ENCODE results near the gene ANGPTL5. TPM values are rescaled to one million over a fixed set of nuclear protein-coding genes. Genes with fewer than 3 reads are reported as not detected.

Gene ANGPTL5
- total and polyA plus RNA-seq, 12 donors = 0.09 to 1.3 (median 0.54) TPM

DNA sequence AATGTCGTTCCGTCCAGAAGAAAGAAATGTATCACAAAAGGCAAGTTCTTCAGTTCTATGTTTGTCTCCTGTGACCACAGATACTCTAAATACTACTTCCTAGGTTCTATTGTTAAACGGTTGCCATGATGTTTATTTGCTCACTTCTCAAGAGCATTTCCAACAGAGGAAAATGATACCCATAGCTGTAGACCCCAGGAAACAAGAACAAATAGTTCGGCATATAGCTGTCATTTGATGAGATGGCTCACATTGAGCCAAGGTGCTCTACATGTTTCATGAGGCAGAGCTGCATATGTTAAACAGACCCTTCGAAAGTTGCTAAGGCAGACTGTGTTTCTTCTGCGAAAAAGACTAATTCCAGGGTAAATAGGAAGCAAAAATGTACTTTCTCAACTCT is 15.4 kb upstream of the ANGPTL5 start:
- ATAC-seq (no peak), DNase-seq (no peak)
- no peak overlapping the region for H3K27ac ChIP-seq
- H3K9me3 ChIP-seq = peaks cover 0 to 20% (median 0%) of the 10 kb centered on the region in 11 donors
- intact Hi-C loops (cut with DNase I) = no loop called here
- WGBS, 2 donors = 79 to 91% methylated on average over 6 of the region's 6 CpGs
- H3K4me1 ChIP-seq = no peaks in the 10 kb centered on the region
- no peak overlapping the region for H3K4me3 ChIP-seq
- H3K36me3 ChIP-seq = peaks cover 0 to 11% (median 0%) of the 10 kb centered on the region in 9 donors
- H3K27me3 ChIP-seq = no peaks in the 10 kb centered on the region
- TF ChIP-seq, protein P1, sequence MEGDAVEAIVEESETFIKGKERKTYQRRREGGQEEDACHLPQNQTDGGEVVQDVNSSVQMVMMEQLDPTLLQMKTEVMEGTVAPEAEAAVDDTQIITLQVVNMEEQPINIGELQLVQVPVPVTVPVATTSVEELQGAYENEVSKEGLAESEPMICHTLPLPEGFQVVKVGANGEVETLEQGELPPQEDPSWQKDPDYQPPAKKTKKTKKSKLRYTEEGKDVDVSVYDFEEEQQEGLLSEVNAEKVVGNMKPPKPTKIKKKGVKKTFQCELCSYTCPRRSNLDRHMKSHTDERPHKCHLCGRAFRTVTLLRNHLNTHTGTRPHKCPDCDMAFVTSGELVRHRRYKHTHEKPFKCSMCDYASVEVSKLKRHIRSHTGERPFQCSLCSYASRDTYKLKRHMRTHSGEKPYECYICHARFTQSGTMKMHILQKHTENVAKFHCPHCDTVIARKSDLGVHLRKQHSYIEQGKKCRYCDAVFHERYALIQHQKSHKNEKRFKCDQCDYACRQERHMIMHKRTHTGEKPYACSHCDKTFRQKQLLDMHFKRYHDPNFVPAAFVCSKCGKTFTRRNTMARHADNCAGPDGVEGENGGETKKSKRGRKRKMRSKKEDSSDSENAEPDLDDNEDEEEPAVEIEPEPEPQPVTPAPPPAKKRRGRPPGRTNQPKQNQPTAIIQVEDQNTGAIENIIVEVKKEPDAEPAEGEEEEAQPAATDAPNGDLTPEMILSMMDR (IDR thresholded peaks at IDR 0.05) = no peak

DNA sequence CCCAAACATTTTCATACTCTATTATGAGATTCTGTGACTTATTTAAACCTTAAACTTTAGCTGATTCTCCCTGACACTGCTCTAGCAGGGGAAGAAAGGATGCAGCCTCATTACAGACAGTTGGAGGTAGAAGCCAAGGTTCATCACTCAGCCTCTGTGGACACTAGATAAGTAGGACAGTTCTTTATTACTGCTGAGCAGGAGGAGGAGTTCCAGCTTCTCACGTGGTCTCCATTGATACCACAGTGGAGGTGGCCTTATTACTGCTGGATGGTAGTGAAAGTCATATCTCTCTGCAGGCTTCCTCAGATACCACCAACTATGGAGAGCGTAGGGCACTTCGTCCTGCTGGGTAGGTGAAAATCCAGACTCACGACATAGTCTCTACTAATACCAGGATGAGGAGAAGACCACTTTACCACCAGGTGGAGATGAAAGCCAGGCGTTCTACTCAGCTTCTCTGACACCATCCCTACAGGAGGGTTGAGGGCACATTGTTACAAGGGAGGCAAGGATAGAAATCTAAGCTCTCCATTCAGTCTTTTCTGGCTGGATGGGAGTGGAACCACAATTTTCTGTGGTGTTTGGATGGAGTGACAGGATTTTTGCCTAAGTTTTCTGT is 13.1 kb upstream of the ANGPTL5 start:
- H3K36me3 ChIP-seq = peaks cover 0 to 11% (median 0%) of the 10 kb centered on the region in 9 donors
- no peak for DNase-seq
- TF ChIP-seq, protein P1 (IDR thresholded peaks at IDR 0.05) = no peak
- 81 to 82% methylated on average over 5 of the region's 5 CpGs for WGBS, 2 donors
- H3K4me1 ChIP-seq = no peaks in the 10 kb centered on the region
- H3K27ac ChIP-seq = no peak overlapping the region
- H3K9me3 ChIP-seq = peaks cover 0 to 20% (median 0%) of the 10 kb centered on the region in 11 donors
- H3K27me3 ChIP-seq = no peaks in the 10 kb centered on the region
- intact Hi-C loops (cut with DNase I) = no loop called here
- H3K4me3 ChIP-seq = no peak overlapping the region
- ATAC-seq = no peak

DNA sequence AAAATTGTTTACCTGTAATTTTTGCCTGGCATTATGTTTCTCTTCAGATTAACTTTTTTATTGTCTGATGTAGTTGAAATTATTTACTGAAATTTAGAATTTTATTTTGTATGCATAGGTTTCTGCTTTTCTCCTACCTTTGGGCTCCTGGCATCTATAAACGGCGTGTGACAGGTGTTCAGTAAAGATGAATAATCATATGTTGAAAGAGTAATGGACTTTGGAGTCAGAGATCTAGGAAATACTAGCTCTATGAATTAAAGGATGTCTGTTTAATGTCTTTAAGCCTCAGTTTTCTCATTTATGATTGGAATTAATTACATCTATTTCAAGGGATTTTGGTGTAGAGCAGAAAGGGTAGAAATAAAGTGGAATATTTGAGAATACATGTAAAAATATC is 7.2 kb upstream of the ANGPTL5 start:
- Histone ChIP-seq H3K4me1 (no peaks in the 10 kb centered on the region), H3K36me3 (peaks cover 0 to 4% (median 0%) of the 10 kb centered on the region in 9 donors), H3K9me3 (peaks cover 0 to 7% (median 0%) of the 10 kb centered on the region in 11 donors), H3K27me3 (no peaks in the 10 kb centered on the region), H3K27ac (no peak overlapping the region), H3K4me3 (no peak overlapping the region)
- ATAC-seq (no peak), DNase-seq (no peak)
- TF ChIP-seq, protein P1 (IDR thresholded peaks at IDR 0.05) = no peak
- whole genome bisulfite sequencing, 2 donors = 95 to 96% methylated on average over 2 of the region's 2 CpGs
- intact Hi-C loops (cut with DNase I) = no loop called here

GRCh38 chr11:101920992-101921391 is 4.7 kb upstream of the ANGPTL5 start:
- TF ChIP-seq, protein P1 (IDR thresholded peaks at IDR 0.05) = no peak
- no peak overlapping the region for H3K4me3 ChIP-seq
- ATAC-seq (no peak), DNase-seq (no peak)
- no peaks in the 10 kb centered on the region for H3K9me3 ChIP-seq
- peaks cover 0 to 4% (median 0%) of the 10 kb centered on the region in 9 donors for H3K36me3 ChIP-seq
- 100% methylated on average over 1 of the region's 1 CpG for WGBS, 2 donors
- H3K4me1 ChIP-seq = peaks cover 0 to 7% (median 0%) of the 10 kb centered on the region in 9 donors
- no peaks in the 10 kb centered on the region for H3K27me3 ChIP-seq
- H3K27ac ChIP-seq = no peak overlapping the region
- intact Hi-C loops (cut with DNase I) = no loop called here

Data from heart right ventricle (tissue), 16 donors.